HEK293T (cell line): ENCODE measurements around the gene GMPPA.

Source experiments
- BHLHE40 ChIP-seq: fragments of 450-650 bp; IDR thresholded peaks from 2 replicates; pipeline ENCODE4 v1.6.1; 2016; ENCODE audit warnings: mild to moderate bottlenecking, moderate library complexity, borderline replicate concordance
- CTBP1 ChIP-seq: fragments of 450-650 bp; IDR thresholded peaks from 2 replicates; pipeline ENCODE4 v1.6.1; 2016; ENCODE audit warnings: borderline replicate concordance
- FOXA1 ChIP-seq: fragments of 450-650 bp; IDR thresholded peaks from 2 replicates; pipeline ENCODE4 v1.6.1; 2016; ENCODE audit warnings: mild to moderate bottlenecking
- FOXK2 ChIP-seq: fragments of 450-650 bp; IDR thresholded peaks from 2 replicates; pipeline ENCODE4 v1.6.1; 2016; ENCODE audit warnings: mild to moderate bottlenecking
- FOXM1 ChIP-seq: fragments of 450-650 bp; IDR thresholded peaks from 2 replicates; pipeline ENCODE4 v1.6.1; 2017; ENCODE audit warnings: mild to moderate bottlenecking, borderline replicate concordance
- L3MBTL2 ChIP-seq: fragments of 450-650 bp; conservative IDR thresholded peaks from 2 replicates; pipeline ENCODE4 v1.6.1; 2016; ENCODE audit warnings: mild to moderate bottlenecking
- NFRKB ChIP-seq: fragments of 450-650 bp; IDR thresholded peaks from 2 replicates; pipeline ENCODE4 v1.6.1; 2016; ENCODE audit warnings: mild to moderate bottlenecking, moderate library complexity
- PKNOX1 ChIP-seq: fragments of 450-650 bp; IDR thresholded peaks from 2 replicates; pipeline ENCODE4 v1.6.1; 2016
- SP1 ChIP-seq: fragments of 450-650 bp; IDR thresholded peaks from 2 replicates; pipeline ENCODE4 v1.6.1; 2017
- ZNF384 ChIP-seq: fragments of 450-650 bp; IDR thresholded peaks from 2 replicates; pipeline ENCODE4 v1.6.1; 2016

- no peak for TF ChIP-seq FOXK2
- no peak for TF ChIP-seq SP1
- TF ChIP-seq FOXA1, result no peak
- no peak for TF ChIP-seq BHLHE40
- no peak for TF ChIP-seq ZNF384
- no peak for TF ChIP-seq L3MBTL2
- no peak for TF ChIP-seq FOXM1
- TF ChIP-seq PKNOX1, result no peak
- TF ChIP-seq CTBP1, result no peak
- TF ChIP-seq NFRKB, result no peak
Measured at GRCh38 chr2:219449609-219450008, 49.1 kb upstream of the GMPPA start.
